HG03432 (cell line): ENCODE data around the gene GSN.

ENCODE experiments used
- ATAC-seq: cut with Tn5 transposase; IDR thresholded peaks from one replicate; pipeline ENCODE4 v1.9.1; 2021; ENCODE audit warnings: mild to moderate bottlenecking, moderate library complexity; ENCODE audit not compliant: unreplicated experiment

GSN gene

GRCh38 chr9:121348221-121348620 lies 80.3 kb downstream of the GSN start:
- ATAC-seq: no peak

- no peak for ATAC-seq
These were observed 81.0 kb downstream of the GSN start for GRCh38 chr9:121349009-121349408.

- ATAC-seq: no peak
These were observed 82.1 kb downstream of the GSN start for GRCh38 chr9:121350036-121350435.

- no peak for ATAC-seq
These were observed 83.1 kb downstream of the GSN start for GRCh38 chr9:121350993-121351561.

- ATAC-seq: peak; percentile 98
These were observed 85.5 kb downstream of the GSN start for GRCh38 chr9:121353241-121354061.

DNA sequence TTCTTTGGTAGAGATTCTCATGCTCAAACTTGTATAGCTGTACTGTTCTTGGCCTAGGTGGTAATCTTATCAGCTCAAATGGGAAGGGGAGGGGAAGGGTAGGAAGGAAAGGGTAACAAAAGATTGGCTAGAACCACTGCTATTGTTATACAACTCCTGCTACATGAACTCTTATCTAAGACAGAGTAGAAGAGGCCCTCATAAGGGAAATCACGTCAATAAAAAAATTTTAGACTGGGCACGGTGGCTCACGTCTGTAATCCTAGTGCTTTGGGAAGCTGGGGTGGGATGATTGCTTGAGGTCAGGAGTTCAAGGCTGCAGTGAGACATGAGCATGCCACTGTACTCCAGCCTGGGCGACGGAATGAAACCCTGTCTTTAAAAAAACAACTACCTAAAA lies 86.2 kb downstream of the GSN start:
- peak; percentile 9 for ATAC-seq

- no peak for ATAC-seq
These were observed 86.8 kb downstream of the GSN start for GRCh38 chr9:121354762-121355161.

DNA sequence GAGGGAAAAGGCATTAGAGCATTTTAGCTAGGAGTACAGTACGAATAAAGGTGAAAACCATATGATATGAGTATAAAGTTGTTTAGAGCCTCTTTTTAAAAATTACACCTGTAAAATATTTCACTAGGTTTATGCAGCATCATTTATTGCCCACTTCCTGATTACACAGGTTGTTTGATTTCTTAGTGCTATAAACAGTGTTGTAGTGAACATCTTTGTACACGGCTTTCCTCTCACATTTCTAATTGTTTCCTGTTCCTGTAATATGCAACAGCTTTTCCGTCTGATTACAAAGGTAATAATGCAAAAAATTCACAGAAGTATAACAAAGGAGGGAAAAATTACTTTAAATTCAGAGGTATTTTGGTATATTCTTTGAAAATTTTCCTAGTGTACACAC lies 89.0 kb downstream of the GSN start:
- no peak for ATAC-seq

DNA sequence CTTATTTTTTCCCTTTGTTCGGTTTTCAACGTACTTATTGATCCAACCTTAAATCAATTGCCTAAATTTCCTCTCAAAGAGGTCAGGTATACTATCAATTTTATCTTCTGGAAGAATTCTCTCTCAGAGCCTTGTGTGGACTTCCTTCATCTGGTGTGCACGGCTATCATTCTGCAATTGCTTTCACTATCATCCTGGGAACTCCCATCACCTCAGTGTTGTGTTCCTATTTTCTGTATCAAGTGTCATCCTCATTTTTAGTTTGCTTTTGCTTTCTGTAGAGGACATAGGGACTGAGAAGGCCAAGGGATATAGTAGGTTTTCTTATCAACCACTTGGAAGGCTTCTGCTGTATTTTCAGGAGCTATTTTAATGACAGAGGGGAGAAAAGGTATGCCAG lies 90.8 kb downstream of the GSN start:
- ATAC-seq: peak; percentile 47

- ATAC-seq: peak; percentile 16
These were observed 91.7 kb downstream of the GSN start for GRCh38 chr9:121359351-121360294.

- no peak for ATAC-seq
These were observed 92.8 kb downstream of the GSN start for GRCh38 chr9:121360601-121361374.

DNA sequence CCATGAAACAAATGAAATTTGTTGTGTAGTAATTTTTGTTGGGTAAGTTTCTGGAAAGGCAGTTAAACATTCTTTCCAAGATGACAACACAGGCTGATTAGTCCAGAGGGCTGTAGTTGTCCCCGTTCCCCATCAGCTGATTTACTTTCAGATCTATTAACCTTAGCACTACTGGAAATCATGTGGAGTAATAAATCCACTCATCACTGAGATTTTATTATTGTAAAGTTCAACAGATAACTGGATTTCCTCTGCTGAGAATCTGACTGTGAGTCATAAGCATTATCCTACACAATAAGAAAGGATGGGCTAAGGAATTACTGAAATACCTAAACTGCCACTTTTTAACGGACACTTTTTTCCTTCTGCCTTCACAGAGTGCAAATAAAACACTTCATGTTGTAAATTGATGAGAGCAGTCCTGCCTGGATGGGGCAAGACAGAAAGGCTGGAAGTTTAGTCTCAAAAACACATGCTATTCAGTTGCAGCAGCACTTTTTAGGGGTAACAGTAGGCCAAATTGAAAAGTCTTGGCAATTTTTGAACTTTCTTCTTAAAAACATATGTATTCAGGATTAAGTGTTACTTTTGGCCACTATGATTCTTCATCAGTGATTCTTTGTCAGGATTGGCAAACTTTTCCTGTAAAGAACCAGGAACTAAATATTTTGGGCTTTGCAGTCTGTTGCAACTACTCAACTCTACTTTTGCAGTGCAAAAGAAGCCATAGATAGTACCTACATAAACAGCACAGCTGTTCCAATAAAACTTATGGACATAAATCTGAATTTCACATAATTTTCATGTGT lies 95.1 kb downstream of the GSN start:
- ATAC-seq: no peak

DNA sequence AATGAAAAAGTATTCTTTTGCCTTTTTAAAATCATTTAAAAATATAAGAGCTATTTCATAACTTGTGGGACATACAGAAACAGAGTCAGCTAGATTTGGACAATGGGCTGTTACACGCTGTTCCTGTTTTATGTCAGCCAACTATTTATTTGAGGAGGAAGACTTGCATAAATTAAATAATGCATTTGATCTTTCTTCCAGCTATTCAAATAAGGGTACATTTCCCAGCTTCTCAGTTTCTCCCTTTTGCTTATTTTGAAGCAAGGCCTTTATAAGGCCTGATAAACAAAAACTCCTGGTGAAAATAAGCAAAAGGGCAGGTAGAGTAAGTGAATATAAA lies 95.6 kb downstream of the GSN start:
- no peak for ATAC-seq

DNA sequence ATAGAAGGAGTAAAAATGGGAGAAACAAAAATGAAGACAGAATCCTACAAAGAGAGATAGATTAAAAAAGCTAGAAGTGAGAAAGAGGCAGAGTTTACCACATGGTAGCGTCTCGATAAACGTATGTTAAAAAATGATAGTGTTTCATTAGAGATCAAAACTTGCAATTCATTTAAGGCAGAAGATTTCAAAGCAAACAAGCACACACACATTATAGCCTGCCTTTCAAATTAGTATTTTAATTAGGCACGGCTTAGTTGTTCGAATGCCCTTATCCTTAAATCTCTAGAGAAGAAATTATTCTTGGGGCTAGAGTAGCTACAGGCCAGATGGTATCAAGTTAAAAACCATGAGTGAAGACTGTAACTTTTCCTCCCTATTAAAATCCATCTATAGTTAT lies 96.1 kb downstream of the GSN start:
- no peak for ATAC-seq

- ATAC-seq: no peak
These were observed 96.9 kb downstream of the GSN start for GRCh38 chr9:121364886-121365285.

DNA sequence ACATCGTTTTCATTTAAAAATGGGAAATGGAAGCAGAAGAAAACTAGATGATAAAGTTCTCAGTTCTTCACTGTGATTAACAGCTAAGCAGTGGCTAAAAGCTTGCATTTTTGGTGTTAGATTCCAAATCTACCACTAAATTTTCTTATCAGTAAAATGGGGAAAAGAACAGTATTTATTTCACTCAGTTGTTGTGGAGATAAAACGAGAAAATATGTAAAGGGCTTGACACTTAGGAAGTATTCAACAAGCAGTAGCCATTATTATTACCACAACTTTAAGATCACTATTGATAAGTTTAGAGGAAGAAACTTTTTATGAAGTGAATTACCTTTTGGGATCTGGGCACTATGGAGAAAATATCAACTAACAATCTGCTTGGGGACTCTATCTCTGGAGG lies 97.6 kb downstream of the GSN start:
- ATAC-seq: no peak

- ATAC-seq: no peak
These were observed 98.7 kb downstream of the GSN start for GRCh38 chr9:121366611-121367192.

GRCh38 chr9:121367306-121368137 lies 99.6 kb downstream of the GSN start:
- ATAC-seq: no peak

DNA sequence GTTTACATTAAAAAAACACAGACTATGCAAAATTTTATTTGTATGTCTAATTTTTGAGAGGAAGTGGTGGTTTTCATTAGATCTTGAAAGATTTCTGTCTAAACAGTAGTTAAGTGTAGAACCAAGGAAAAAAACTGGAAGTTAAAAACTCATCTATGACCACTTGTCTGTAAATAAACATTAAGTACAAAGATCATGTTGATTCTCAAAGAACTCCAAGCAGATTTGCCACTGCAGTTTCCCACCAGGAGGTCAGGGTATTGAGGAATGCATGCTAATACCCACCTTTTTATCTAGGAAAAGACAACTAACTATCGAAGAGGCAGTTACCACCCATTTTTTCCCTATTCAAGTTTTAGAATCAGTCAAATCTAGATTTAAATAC lies 100.2 kb downstream of the GSN start:
- ATAC-seq: no peak
